GM23338 (cell line): ENCODE results near the gene SRD5A2. TPM values are rescaled to one million over a fixed set of nuclear protein-coding genes. Genes with fewer than 3 reads are reported as not detected.

Experiments used
- ZNF114 ChIP-seq: fragments of 250-450 bp; sonication (Bioruptor Pico); IDR thresholded peaks from 2 replicates; pipeline ENCODE4 v1.5.0; 2020; ENCODE audit warnings: mild to moderate bottlenecking, moderate library complexity
- polyA plus RNA-seq: library from polyadenylated mRNA; unstranded; fragments of >200 nt; fragmentation: Nextera tagmentation; extraction: Ambion mirVana; gene quantifications from 2 replicates; pipeline ENCODE4 v1.2.1, GENCODE V29; 2016
- total RNA-seq: library from RNA; depleted of rRNA; stranded (reverse); fragments of >200 nt; shearing (Covaris generic); gene quantifications from 2 replicates; pipeline ENCODE4 v1.2.3, GENCODE V29; 2014
- TF ChIP-seq, protein P1 (sequence below): fragments of 250-450 bp; sonication (Bioruptor Pico); IDR thresholded peaks from 2 replicates; pipeline ENCODE4 v1.5.0; 2020; ENCODE audit warnings: mild to moderate bottlenecking, moderate library complexity
- TF ChIP-seq, protein P2 (sequence below): IDR thresholded peaks from one replicate; pipeline ENCODE4 v1.6.1; 2018; ENCODE audit warnings: antibody characterized with exemption; ENCODE audit not compliant: unreplicated experiment
- TF ChIP-seq, protein P3 (sequence below): IDR thresholded peaks from 2 replicates; pipeline ENCODE4 v1.6.1; 2016; ENCODE audit warnings: antibody characterized with exemption

SRD5A2 gene
- total and polyA plus RNA-seq, 2 experiments from 2014 or later: 0.03 to 0.05 TPM

DNA sequence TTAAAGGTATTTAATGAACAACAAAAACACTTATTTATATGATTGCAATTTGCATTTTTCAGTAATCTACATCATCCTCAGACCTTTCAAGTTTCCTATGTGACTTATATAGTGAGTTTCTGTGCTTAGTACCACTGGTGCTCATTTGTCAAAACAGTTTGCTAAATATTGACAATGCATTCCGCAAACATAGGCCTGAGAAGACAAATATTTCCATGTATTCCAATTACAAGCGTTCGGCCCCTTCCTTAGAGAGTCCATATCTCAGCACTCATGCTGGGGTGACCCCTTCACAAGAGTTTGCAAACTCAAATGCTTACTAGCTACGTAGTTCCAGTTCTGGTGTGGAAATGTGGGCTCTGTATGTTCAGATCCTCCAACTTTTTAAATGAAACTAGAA is 56.1 kb downstream of the SRD5A2 start (continued):
- TF ChIP-seq, protein P1, sequence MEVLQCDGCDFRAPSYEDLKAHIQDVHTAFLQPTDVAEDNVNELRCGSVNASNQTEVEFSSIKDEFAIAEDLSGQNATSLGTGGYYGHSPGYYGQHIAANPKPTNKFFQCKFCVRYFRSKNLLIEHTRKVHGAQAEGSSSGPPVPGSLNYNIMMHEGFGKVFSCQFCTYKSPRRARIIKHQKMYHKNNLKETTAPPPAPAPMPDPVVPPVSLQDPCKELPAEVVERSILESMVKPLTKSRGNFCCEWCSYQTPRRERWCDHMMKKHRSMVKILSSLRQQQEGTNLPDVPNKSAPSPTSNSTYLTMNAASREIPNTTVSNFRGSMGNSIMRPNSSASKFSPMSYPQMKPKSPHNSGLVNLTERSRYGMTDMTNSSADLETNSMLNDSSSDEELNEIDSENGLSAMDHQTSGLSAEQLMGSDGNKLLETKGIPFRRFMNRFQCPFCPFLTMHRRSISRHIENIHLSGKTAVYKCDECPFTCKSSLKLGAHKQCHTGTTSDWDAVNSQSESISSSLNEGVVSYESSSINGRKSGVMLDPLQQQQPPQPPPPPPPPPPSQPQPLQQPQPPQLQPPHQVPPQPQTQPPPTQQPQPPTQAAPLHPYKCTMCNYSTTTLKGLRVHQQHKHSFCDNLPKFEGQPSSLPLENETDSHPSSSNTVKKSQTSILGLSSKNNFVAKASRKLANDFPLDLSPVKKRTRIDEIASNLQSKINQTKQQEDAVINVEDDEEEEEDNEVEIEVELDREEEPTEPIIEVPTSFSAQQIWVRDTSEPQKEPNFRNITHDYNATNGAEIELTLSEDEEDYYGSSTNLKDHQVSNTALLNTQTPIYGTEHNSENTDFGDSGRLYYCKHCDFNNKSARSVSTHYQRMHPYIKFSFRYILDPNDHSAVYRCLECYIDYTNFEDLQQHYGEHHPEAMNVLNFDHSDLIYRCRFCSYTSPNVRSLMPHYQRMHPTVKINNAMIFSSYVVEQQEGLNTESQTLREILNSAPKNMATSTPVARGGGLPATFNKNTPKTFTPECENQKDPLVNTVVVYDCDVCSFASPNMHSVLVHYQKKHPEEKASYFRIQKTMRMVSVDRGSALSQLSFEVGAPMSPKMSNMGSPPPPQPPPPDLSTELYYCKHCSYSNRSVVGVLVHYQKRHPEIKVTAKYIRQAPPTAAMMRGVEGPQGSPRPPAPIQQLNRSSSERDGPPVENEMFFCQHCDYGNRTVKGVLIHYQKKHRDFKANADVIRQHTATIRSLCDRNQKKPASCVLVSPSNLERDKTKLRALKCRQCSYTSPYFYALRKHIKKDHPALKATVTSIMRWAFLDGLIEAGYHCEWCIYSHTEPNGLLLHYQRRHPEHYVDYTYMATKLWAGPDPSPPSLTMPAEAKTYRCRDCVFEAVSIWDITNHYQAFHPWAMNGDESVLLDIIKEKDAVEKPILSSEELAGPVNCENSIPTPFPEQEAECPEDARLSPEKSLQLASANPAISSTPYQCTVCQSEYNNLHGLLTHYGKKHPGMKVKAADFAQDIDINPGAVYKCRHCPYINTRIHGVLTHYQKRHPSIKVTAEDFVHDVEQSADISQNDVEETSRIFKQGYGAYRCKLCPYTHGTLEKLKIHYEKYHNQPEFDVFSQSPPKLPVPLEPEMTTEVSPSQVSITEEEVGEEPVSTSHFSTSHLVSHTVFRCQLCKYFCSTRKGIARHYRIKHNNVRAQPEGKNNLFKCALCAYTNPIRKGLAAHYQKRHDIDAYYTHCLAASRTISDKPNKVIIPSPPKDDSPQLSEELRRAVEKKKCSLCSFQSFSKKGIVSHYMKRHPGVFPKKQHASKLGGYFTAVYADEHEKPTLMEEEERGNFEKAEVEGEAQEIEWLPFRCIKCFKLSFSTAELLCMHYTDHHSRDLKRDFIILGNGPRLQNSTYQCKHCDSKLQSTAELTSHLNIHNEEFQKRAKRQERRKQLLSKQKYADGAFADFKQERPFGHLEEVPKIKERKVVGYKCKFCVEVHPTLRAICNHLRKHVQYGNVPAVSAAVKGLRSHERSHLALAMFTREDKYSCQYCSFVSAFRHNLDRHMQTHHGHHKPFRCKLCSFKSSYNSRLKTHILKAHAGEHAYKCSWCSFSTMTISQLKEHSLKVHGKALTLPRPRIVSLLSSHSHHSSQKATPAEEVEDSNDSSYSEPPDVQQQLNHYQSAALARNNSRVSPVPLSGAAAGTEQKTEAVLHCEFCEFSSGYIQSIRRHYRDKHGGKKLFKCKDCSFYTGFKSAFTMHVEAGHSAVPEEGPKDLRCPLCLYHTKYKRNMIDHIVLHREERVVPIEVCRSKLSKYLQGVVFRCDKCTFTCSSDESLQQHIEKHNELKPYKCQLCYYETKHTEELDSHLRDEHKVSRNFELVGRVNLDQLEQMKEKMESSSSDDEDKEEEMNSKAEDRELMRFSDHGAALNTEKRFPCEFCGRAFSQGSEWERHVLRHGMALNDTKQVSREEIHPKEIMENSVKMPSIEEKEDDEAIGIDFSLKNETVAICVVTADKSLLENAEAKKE (CRISPR knock-in tag): no peak
- no peak for TF ChIP-seq ZNF114 (CRISPR knock-in tag)
- TF ChIP-seq, protein P2, sequence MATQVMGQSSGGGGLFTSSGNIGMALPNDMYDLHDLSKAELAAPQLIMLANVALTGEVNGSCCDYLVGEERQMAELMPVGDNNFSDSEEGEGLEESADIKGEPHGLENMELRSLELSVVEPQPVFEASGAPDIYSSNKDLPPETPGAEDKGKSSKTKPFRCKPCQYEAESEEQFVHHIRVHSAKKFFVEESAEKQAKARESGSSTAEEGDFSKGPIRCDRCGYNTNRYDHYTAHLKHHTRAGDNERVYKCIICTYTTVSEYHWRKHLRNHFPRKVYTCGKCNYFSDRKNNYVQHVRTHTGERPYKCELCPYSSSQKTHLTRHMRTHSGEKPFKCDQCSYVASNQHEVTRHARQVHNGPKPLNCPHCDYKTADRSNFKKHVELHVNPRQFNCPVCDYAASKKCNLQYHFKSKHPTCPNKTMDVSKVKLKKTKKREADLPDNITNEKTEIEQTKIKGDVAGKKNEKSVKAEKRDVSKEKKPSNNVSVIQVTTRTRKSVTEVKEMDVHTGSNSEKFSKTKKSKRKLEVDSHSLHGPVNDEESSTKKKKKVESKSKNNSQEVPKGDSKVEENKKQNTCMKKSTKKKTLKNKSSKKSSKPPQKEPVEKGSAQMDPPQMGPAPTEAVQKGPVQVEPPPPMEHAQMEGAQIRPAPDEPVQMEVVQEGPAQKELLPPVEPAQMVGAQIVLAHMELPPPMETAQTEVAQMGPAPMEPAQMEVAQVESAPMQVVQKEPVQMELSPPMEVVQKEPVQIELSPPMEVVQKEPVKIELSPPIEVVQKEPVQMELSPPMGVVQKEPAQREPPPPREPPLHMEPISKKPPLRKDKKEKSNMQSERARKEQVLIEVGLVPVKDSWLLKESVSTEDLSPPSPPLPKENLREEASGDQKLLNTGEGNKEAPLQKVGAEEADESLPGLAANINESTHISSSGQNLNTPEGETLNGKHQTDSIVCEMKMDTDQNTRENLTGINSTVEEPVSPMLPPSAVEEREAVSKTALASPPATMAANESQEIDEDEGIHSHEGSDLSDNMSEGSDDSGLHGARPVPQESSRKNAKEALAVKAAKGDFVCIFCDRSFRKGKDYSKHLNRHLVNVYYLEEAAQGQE: no peak
- TF ChIP-seq, protein P3, sequence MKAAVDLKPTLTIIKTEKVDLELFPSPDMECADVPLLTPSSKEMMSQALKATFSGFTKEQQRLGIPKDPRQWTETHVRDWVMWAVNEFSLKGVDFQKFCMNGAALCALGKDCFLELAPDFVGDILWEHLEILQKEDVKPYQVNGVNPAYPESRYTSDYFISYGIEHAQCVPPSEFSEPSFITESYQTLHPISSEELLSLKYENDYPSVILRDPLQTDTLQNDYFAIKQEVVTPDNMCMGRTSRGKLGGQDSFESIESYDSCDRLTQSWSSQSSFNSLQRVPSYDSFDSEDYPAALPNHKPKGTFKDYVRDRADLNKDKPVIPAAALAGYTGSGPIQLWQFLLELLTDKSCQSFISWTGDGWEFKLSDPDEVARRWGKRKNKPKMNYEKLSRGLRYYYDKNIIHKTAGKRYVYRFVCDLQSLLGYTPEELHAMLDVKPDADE: no peak
